Hepatocyte (in vitro differentiated cells): ENCODE data around the gene SLC16A14. TPM values are rescaled to one million over a fixed set of nuclear protein-coding genes. Genes with fewer than 3 reads are reported as not detected.

Source experiments
- DNase-seq: peaks from one replicate; pipeline ENCODE4 v3.0.0-alpha.2; 2016; ENCODE audit warnings: low spot score
- H2AFZ ChIP-seq: fragments of 200-600 bp; sonication (generic); 2 replicates; pipeline ENCODE4 v1.6.0; 2016; ENCODE audit warnings: antibody characterized with exemption, mild to moderate bottlenecking
- H3K27ac ChIP-seq: fragments of 200-600 bp; sonication (generic); 2 replicates; pipeline ENCODE4 v1.5.1; 2016; ENCODE audit warnings: mild to moderate bottlenecking
- H3K27me3 ChIP-seq: fragments of 200-600 bp; sonication (generic); 2 replicates; pipeline ENCODE4 v1.6.1; 2016
- H3K36me3 ChIP-seq: fragments of 200-600 bp; sonication (generic); replicated peaks from 2 replicates; pipeline ENCODE4 v1.5.1; 2016; ENCODE audit warnings: low read depth; ENCODE audit not compliant: insufficient read depth
- H3K4me1 ChIP-seq: fragments of 200-600 bp; sonication (generic); 2 replicates; pipeline ENCODE4 v1.5.1; 2016; ENCODE audit warnings: mild to moderate bottlenecking, moderate library complexity; ENCODE audit not compliant: insufficient read depth
- H3K4me2 ChIP-seq: fragments of 200-600 bp; sonication (generic); 2 replicates; pipeline ENCODE4 v1.6.0; 2016
- H3K4me3 ChIP-seq: fragments of 200-600 bp; sonication (generic); 2 replicates; pipeline ENCODE4 v1.5.1; 2016; ENCODE audit warnings: mild to moderate bottlenecking
- H3K79me2 ChIP-seq: fragments of 200-600 bp; sonication (generic); 2 replicates; pipeline ENCODE4 v1.6.0; 2017; ENCODE audit warnings: mild to moderate bottlenecking
- H3K9me2 ChIP-seq: fragments of 200-600 bp; sonication (generic); replicated peaks from 2 replicates; pipeline ENCODE4 v1.6.0; 2017; ENCODE audit warnings: mild to moderate bottlenecking; ENCODE audit not compliant: insufficient read depth
- H3K9me3 ChIP-seq: fragments of 200-600 bp; sonication (generic); 2 replicates; pipeline ENCODE4 v1.5.1; 2016; ENCODE audit warnings: low read depth, mild to moderate bottlenecking
- H4K20me1 ChIP-seq: fragments of 200-600 bp; sonication (generic); 2 replicates; pipeline ENCODE4 v1.6.0; 2016; ENCODE audit warnings: mild to moderate bottlenecking; ENCODE audit not compliant: insufficient read depth, poor library complexity, severe bottlenecking
- CTCF ChIP-seq: fragments of 200-600 bp; sonication (generic); IDR thresholded peaks from 2 replicates; pipeline ENCODE4 v1.5.1; 2016; ENCODE audit warnings: antibody characterized with exemption, mild to moderate bottlenecking; ENCODE audit not compliant: poor library complexity
- EZH2 ChIP-seq: fragments of 200-600 bp; sonication (generic); IDR thresholded peaks from 2 replicates; pipeline ENCODE4 v1.6.1; 2016; ENCODE audit warnings: antibody characterized with exemption, mild to moderate bottlenecking, borderline replicate concordance
- EZH2phosphoT487 ChIP-seq: fragments of 200-600 bp; sonication (generic); IDR thresholded peaks from one replicate; pipeline ENCODE4 v1.6.1; 2018; ENCODE audit warnings: antibody characterized with exemption, mild to moderate bottlenecking, low read depth, moderate library complexity; ENCODE audit not compliant: unreplicated experiment, severe bottlenecking
- WGBS: methylation state at CpG from one replicate; pipeline ENCODE4 v1.1.6; 2016; ENCODE audit warnings: low lambda C conversion rate; ENCODE audit errors: missing lambda C conversion rate; 5-methylcytosine and 5-hydroxymethylcytosine counted together
- polyA plus RNA-seq: library from polyadenylated mRNA; unstranded; fragments of >200 nt; fragmentation: Nextera tagmentation; extraction: Ambion mirVana; gene quantifications from 2 replicates; pipeline ENCODE4 v1.2.1, GENCODE V29; 2016
- total RNA-seq: library from RNA; depleted of rRNA; stranded (reverse); fragments of >200 nt; gene quantifications from 2 replicates; pipeline ENCODE4 v1.2.3, GENCODE V29; 2014

Gene SLC16A14
- total and polyA plus RNA-seq, 2 experiments from 2014 or later: 1.3 to 2.1 TPM

- TF ChIP-seq EZH2 (no peak), CTCF (no peak), EZH2phosphoT487 (no peak)
- H3K4me1 ChIP-seq: no peaks in the 10 kb centered on the region
- H3K27me3 ChIP-seq: no peaks in the 10 kb centered on the region
- no peaks in the 10 kb centered on the region for H4K20me1 ChIP-seq
- no peaks in the 10 kb centered on the region for H3K9me3 ChIP-seq
- H3K9me2 ChIP-seq: no peaks in the 10 kb centered on the region
- no peaks in the 10 kb centered on the region for H3K79me2 ChIP-seq
- H3K4me2 ChIP-seq: no peak overlapping the region
- no peak overlapping the region for H2AFZ ChIP-seq
- no peak overlapping the region for H3K4me3 ChIP-seq
- DNase-seq: no peak
- 60% methylated on average over 5 of the region's 5 CpGs for whole genome bisulfite sequencing
- H3K27ac ChIP-seq: no peak overlapping the region
- H3K36me3 ChIP-seq: no peaks in the 10 kb centered on the region
Measured at GRCh38 chr2:230077851-230078547, 9.3 kb upstream of the SLC16A14 start.

- Histone ChIP-seq H3K27me3 (no peaks in the 10 kb centered on the region), H3K27ac (no peak overlapping the region), H4K20me1 (no peaks in the 10 kb centered on the region), H3K4me2 (no peak overlapping the region), H3K9me2 (no peaks in the 10 kb centered on the region), H3K4me1 (no peaks in the 10 kb centered on the region), H3K9me3 (no peaks in the 10 kb centered on the region), H3K4me3 (no peak overlapping the region), H3K36me3 (no peaks in the 10 kb centered on the region), H2AFZ (no peak overlapping the region), H3K79me2 (no peaks in the 10 kb centered on the region)
- no peak for DNase-seq
- whole genome bisulfite sequencing: 94% methylated on average over 2 of the region's 2 CpGs
- TF ChIP-seq EZH2 (no peak), EZH2phosphoT487 (no peak), CTCF (no peak)
Measured at GRCh38 chr2:230076819-230077218, 8.1 kb upstream of the SLC16A14 start.

GRCh38 chr2:230075988-230076631, 7.4 kb upstream of the SLC16A14 start:
- Histone ChIP-seq H4K20me1 (no peaks in the 10 kb centered on the region), H3K79me2 (no peaks in the 10 kb centered on the region), H3K36me3 (no peaks in the 10 kb centered on the region), H3K27me3 (no peaks in the 10 kb centered on the region), H3K4me2 (no peak overlapping the region), H3K9me2 (no peaks in the 10 kb centered on the region), H3K9me3 (no peaks in the 10 kb centered on the region), H3K27ac (no peak overlapping the region), H3K4me3 (no peak overlapping the region), H2AFZ (no peak overlapping the region), H3K4me1 (no peaks in the 10 kb centered on the region)
- no peak for DNase-seq
- TF ChIP-seq CTCF (no peak), EZH2phosphoT487 (no peak), EZH2 (no peak)
- 77% methylated on average over 8 of the region's 8 CpGs for WGBS
